HCT116 (cell line): ENCODE results near the gene TOMM40. TPM values are rescaled to one million over a fixed set of nuclear protein-coding genes. Genes with fewer than 3 reads are reported as not detected.

Source experiments
- ATAC-seq: fragments of 200-7000 bp; cut with Tn5 transposase; 2 replicates; pipeline ENCODE4 v1.9.1; 2020; ENCODE audit warnings: mild to moderate bottlenecking, moderate library complexity
- BruUV-seq: library from RNA; stranded (reverse); fragments of 400-500 nt; replicated peaks from 2 replicates; lab custom pipeline; 2021; lab: Mats Ljungman, UMichigan
- CTCF ChIA-PET: fragments of 300-600 bp; sonication (Branson Sonifier 250); formaldehyde crosslinking; loops from one replicate; lab custom pipeline; 2021; ENCODE audit warnings: antibody characterized with exemption; lab: Charles Lee
- POLR2A ChIA-PET: fragments of 300-600, 350-600 bp; sonication (Branson Sonifier 250); formaldehyde crosslinking; loops from one replicate; lab custom pipeline; 2021; ENCODE audit warnings: antibody characterized with exemption; lab: Charles Lee
- RAD21 ChIA-PET, 2 experiments: fragments of 300-600 bp; sonication (Branson Sonifier 250); formaldehyde crosslinking; loops; one replicate each; lab custom pipeline; 2023; ENCODE audit warnings: low total read pairs in 2 of 2; ENCODE audit not compliant: uncharacterized antibody in 2 of 2, unreplicated experiment in 2 of 2, low non-redundant PET in 1 of 2; lab: Charles Lee
- DNase-seq: peaks from one replicate; pipeline ENCODE4 v3.0.0-alpha.2; 2010; ENCODE audit warnings: low read depth, low spot score
- H2AFZ ChIP-seq: fragments of 200-600 bp; shearing (Covaris generic), sonication (generic); 2 replicates; pipeline ENCODE4 v1.6.1; 2017; ENCODE audit warnings: low read depth, mixed run types, mixed read lengths, antibody characterized with exemption, low read length; ENCODE audit not compliant: poor library complexity, severe bottlenecking
- H3K27ac ChIP-seq: 2 replicates; pipeline ENCODE4 v1.5.1; 2012; ENCODE audit warnings: low read depth, low read length
- H3K27me3 ChIP-seq: fragments of 200-600 bp; sonication (generic); 2 replicates; pipeline ENCODE4 v1.6.1; 2016; ENCODE audit warnings: mixed run types, low read length, mixed read lengths; ENCODE audit not compliant: insufficient read depth
- H3K36me3 ChIP-seq, 2 experiments: fragments of 200-500 bp in 1 of 2; fragments of 200-600 bp in 1 of 2; sonication (Bioruptor generic) in 1 of 2; sonication (generic) in 1 of 2; 2 replicates each; pipeline versions ENCODE4 v1.5.1 to v1.6.1; 2014 to 2016; ENCODE audit warnings: low read length in 2 of 2, inconsistent platforms in 1 of 2, mixed read lengths in 1 of 2, mixed run types in 1 of 2; ENCODE audit not compliant: insufficient read depth in 2 of 2, control insufficient read depth in 1 of 2
- H3K4me1 ChIP-seq, 2 experiments: fragments of 200-600 bp in 1 of 2; sonication (generic) in 1 of 2; 2 replicates each; pipeline versions ENCODE4 v1.5.1 to v1.6.1; 2012 to 2017; ENCODE audit warnings: low read length in 2 of 2, inconsistent platforms in 1 of 2, mild to moderate bottlenecking in 1 of 2, mixed read lengths in 1 of 2, mixed run types in 1 of 2, moderate library complexity in 1 of 2; ENCODE audit not compliant: insufficient read depth in 2 of 2, control insufficient read depth in 1 of 2
- H3K4me2 ChIP-seq: fragments of 200-600 bp; sonication (generic); 2 replicates; pipeline ENCODE4 v1.6.1; 2017; ENCODE audit warnings: mixed run types, low read length, mixed read lengths
- H3K4me3 ChIP-seq, 2 experiments: fragments of 200-600 bp in 1 of 2; sonication (generic) in 1 of 2; replicated peaks in 1 of 2; 2 replicates each; pipeline ENCODE4 v1.5.1; 2011 to 2016; ENCODE audit warnings: low read length in 2 of 2, control low read depth in 1 of 2, low read depth in 1 of 2, mild to moderate bottlenecking in 1 of 2, mixed read lengths in 1 of 2, mixed run types in 1 of 2
- H3K79me2 ChIP-seq: fragments of 200-600 bp; sonication (generic); 2 replicates; pipeline ENCODE4 v1.6.1; 2017; ENCODE audit warnings: mild to moderate bottlenecking, mixed run types, low read length, moderate library complexity, mixed read lengths; ENCODE audit not compliant: insufficient read depth
- H3K9ac ChIP-seq: fragments of 200-600 bp; sonication (generic); 2 replicates; pipeline ENCODE4 v1.6.1; 2016; ENCODE audit warnings: low read length, mixed read lengths
- H3K9me2 ChIP-seq: fragments of 200-600 bp; sonication (generic), shearing (Covaris generic); 2 replicates; pipeline ENCODE4 v1.6.1; 2017; ENCODE audit warnings: mixed run types, mild to moderate bottlenecking, moderate library complexity; ENCODE audit not compliant: insufficient read depth
- H3K9me3 ChIP-seq, 2 experiments: fragments of 200-500 bp in 1 of 2; fragments of 200-600 bp in 1 of 2; sonication (Bioruptor generic) in 1 of 2; sonication (generic) in 1 of 2; 2 replicates each; pipeline ENCODE4 v1.6.1; 2014 to 2017; ENCODE audit warnings: low read length in 2 of 2, mixed read lengths in 2 of 2, inconsistent platforms in 1 of 2, low read depth in 1 of 2, mild to moderate bottlenecking in 1 of 2, mixed run types in 1 of 2, moderate library complexity in 1 of 2; ENCODE audit not compliant: control insufficient read depth in 1 of 2, insufficient read depth in 1 of 2
- H4K20me1 ChIP-seq: fragments of 200-600 bp; sonication (generic), shearing (Covaris generic); 2 replicates; pipeline ENCODE4 v1.6.1; 2017; ENCODE audit warnings: mixed run types, mild to moderate bottlenecking, moderate library complexity; ENCODE audit not compliant: insufficient read depth
- CTCF ChIP-seq, 3 experiments: fragments of 200-600 bp in 1 of 3; sonication (generic) in 1 of 3; IDR thresholded peaks in 2 of 3; conservative IDR thresholded peaks in 1 of 3; 2 replicates each; pipeline ENCODE4 v1.5.1; 2012 to 2017; ENCODE audit warnings: low read depth in 2 of 3, low read length in 2 of 3, antibody characterized with exemption in 1 of 3, borderline replicate concordance in 1 of 3, control low read depth in 1 of 3, mild to moderate bottlenecking in 1 of 3, mixed read lengths in 1 of 3, mixed run types in 1 of 3, moderate library complexity in 1 of 3; ENCODE audit not compliant: insufficient read depth in 1 of 3
- EZH2 ChIP-seq: fragments of 200-600 bp; sonication (generic); IDR thresholded peaks from 2 replicates; pipeline ENCODE4 v1.6.1; 2017; ENCODE audit warnings: antibody characterized with exemption, mixed run types
- FOSL1 ChIP-seq: IDR thresholded peaks from 2 replicates; pipeline ENCODE4 v1.6.1; 2012; ENCODE audit warnings: low read depth
- JUND ChIP-seq: IDR thresholded peaks from 2 replicates; pipeline ENCODE4 v1.6.1; 2012
- POLR2A ChIP-seq: IDR thresholded peaks from 2 replicates; pipeline ENCODE4 v1.7.0; 2011; ENCODE audit warnings: borderline replicate concordance; ENCODE audit not compliant: insufficient read depth, insufficient read length; ENCODE audit errors: extremely low read depth
- POLR2AphosphoS5 ChIP-seq: IDR thresholded peaks from 2 replicates; pipeline ENCODE4 v1.6.1; 2011; ENCODE audit warnings: mild to moderate bottlenecking, low read depth, low read length, moderate library complexity
- RAD21 ChIP-seq: IDR thresholded peaks from 2 replicates; pipeline ENCODE4 v1.6.1; 2012; ENCODE audit warnings: low read depth, mild to moderate bottlenecking
- SIN3A ChIP-seq: IDR thresholded peaks from 2 replicates; pipeline ENCODE4 v1.6.1; 2012; ENCODE audit warnings: low read depth
- SP1 ChIP-seq: IDR thresholded peaks from 2 replicates; pipeline ENCODE4 v1.6.1; 2012; ENCODE audit warnings: low read depth
- SRF ChIP-seq: IDR thresholded peaks from 2 replicates; pipeline ENCODE4 v1.6.1; 2012; ENCODE audit warnings: low read depth
- ZBTB33 ChIP-seq: IDR thresholded peaks from 2 replicates; pipeline ENCODE4 v1.6.1; 2011; ENCODE audit warnings: mild to moderate bottlenecking, low read length, moderate library complexity; ENCODE audit not compliant: insufficient replicate concordance; ENCODE audit errors: extremely low read depth
- intact Hi-C: fragments of 100-400 bp; cut with micrococcal nuclease; formaldehyde crosslinking; loops from 2 replicates; pipeline ENCODE4 v1.10.0; 2022
- total RNA-seq: library from RNA; stranded (reverse); gene quantifications from one replicate; pipeline ENCODE4 v1.2.1, GENCODE V29; 2021; ENCODE audit not compliant: unreplicated experiment
- TF ChIP-seq, protein P1 (sequence below): IDR thresholded peaks from 2 replicates; pipeline ENCODE4 v1.6.1; 2012

Gene TOMM40
- total RNA-seq, 1 experiment from 2014 or later = 178 TPM

- Histone ChIP-seq H3K4me3 (no peak overlapping the region), H3K27ac (0 out of 2 replicates have a peak overlapping the region, but pooled peaks have one; percentile 13), H3K9ac (no peak overlapping the region), H4K20me1 (no peaks in the 10 kb centered on the region), H3K4me2 (no peak overlapping the region), H3K79me2 (peaks cover 84% of the 10 kb centered on the region), H3K36me3 (peaks cover 0 to 2% of the 10 kb centered on the region in 2 experiments; a peak in 1 of 4 replicates), H3K9me3 (no peaks in the 10 kb centered on the region), H3K9me2 (no peaks in the 10 kb centered on the region), H3K27me3 (no peaks in the 10 kb centered on the region), H2AFZ (no peak overlapping the region), H3K4me1 (peaks cover 0 to 12% of the 10 kb centered on the region in 2 experiments; a peak in 2 of 4 replicates)
- BruUV-seq = no TSS peak
- ATAC-seq (no peak), DNase-seq (no peak)
- RAD21 ChIA-PET = no interaction called here
- TF ChIP-seq, protein P1, sequence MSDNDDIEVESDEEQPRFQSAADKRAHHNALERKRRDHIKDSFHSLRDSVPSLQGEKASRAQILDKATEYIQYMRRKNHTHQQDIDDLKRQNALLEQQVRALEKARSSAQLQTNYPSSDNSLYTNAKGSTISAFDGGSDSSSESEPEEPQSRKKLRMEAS = no peak
- TF ChIP-seq POLR2A (no peak), POLR2AphosphoS5 (no peak), SP1 (no peak), FOSL1 (no peak), SRF (no peak), EZH2 (no peak), ZBTB33 (no peak), CTCF (IDR thresholded peaks at IDR 0.05 in 2 of 3, conservative IDR thresholded peaks at IDR 0.05 in 1 of 3; ENCODE audit: borderline replicate concordance in 1 of 3, insufficient read depth in 1 of 3, low read depth in 2 of 3, low read length in 2 of 3) (no peak), SIN3A (no peak), JUND (no peak), RAD21 (no peak)
- intact Hi-C loops = no loop called here
- CTCF ChIA-PET = no interaction called here
- POLR2A ChIA-PET = no interaction called here
Measured at GRCh38 chr19:44856421-44857083, 34.5 kb upstream of the TOMM40 start.
